Measurements from ENCODE around the gene MEGF9. TPM values are rescaled to one million over a fixed set of nuclear protein-coding genes. Genes with fewer than 3 reads are reported as not detected.

MEGF9 gene
- total and polyA plus RNA-seq, 2 of the 13 experiments (the other 11 are each of a cell fraction or from before 2014, with no cell fraction given), result 3.1 to 3.3 TPM

GRCh38 chr9:120756531-120756930 lies 42.3 kb upstream of the MEGF9 start:
- no TSS peak for BruUV-seq (replicated peaks)
- ATAC-seq (no peak), DNase-seq (ENCODE audit: low spot score) (no peak), FAIRE-seq (no peak)
- ChIA-PET CTCF (ENCODE audit: low intra/inter-chr PET ratio, low total read pairs) (interaction anchor here (2.3 to 2.5 kb wide), 2 partner anchors 14 to 180 kb away, joined by 4 to 40 read pairs; no protein-coding TSS in a partner anchor), POLR2A (interaction anchor here (1.7 kb wide), 1 partner anchor 37 kb away, joined by 9 read pairs; the partner anchor contains the start of gene FBXW2)
- intact Hi-C loops (cut with micrococcal nuclease; ENCODE audit: unreplicated experiment), result loop anchor here (1.0 to 10.0 kb wide), 3 partner anchors 121 to 308 kb away; partner anchors contain the start of gene PHF19
- WGBS (ENCODE audit: low lambda C conversion rate), result 81% methylated on average over 1 of the region's 1 CpG
- in situ Hi-C loops (cut with HindIII; ENCODE audit: extremely low pct_ligation_motif_present, low pct_unique_long_range_greater_than_20kb), result loop anchor here (5.0 kb wide), 1 partner anchor 181 kb away; no protein-coding TSS in a partner anchor
- 0 out of 2 replicates have a peak, but pooled peaks cover 2% of the 10 kb centered on the region for H4K20me1 ChIP-seq (ENCODE audit: insufficient read depth, low read length)
- no peak overlapping the region for H3K4me3 ChIP-seq (replicated peaks in 1 of 3; ENCODE audit: insufficient read depth in 1 of 3, low read depth in 2 of 3, low read length in 3 of 3)
- H3K27me3 ChIP-seq (ENCODE audit: control insufficient read depth in 1 of 2, insufficient read depth in 2 of 2, low read length in 2 of 2), result no peaks in the 10 kb centered on the region
- H3K36me3 ChIP-seq (replicated peaks in 1 of 2; ENCODE audit: control insufficient read depth in 1 of 2, insufficient read depth in 2 of 2, low read length in 2 of 2), result peaks cover 4 to 6% of the 10 kb centered on the region in 2 experiments; a peak in 3 of 5 replicates
- H3K27ac ChIP-seq (ENCODE audit: extremely low read length, insufficient read depth, low read length), result no peak overlapping the region
- no peak overlapping the region for H2AFZ ChIP-seq (ENCODE audit: low read length)
- no peak overlapping the region for H3K4me2 ChIP-seq (ENCODE audit: low read depth, low read length)
- H3K9me3 ChIP-seq (ENCODE audit: low read length), result no peaks in the 10 kb centered on the region
- no peak overlapping the region for H3K9ac ChIP-seq (ENCODE audit: insufficient read depth, low read depth, low read length)
- H3K79me2 ChIP-seq (ENCODE audit: insufficient read depth, low read length), result no peaks in the 10 kb centered on the region
- no peaks in the 10 kb centered on the region for H3K4me1 ChIP-seq (ENCODE audit: insufficient read depth, low read length)
- no peak for TF ChIP-seq SRY (CRISPR knock-in tag; IDR thresholded peaks at IDR 0.05)
- TF ChIP-seq HMGXB4 (CRISPR knock-in tag; IDR thresholded peaks at IDR 0.05; ENCODE audit: borderline replicate concordance in 1 of 2, low read depth in 1 of 2), result no peak
- TF ChIP-seq CSRNP2 (CRISPR knock-in tag; conservative IDR thresholded peaks at IDR 0.05; ENCODE audit: low read depth), result no peak
- no peak for TF ChIP-seq ZNF10 (CRISPR knock-in tag; IDR thresholded peaks at IDR 0.05; ENCODE audit: borderline replicate concordance, low read depth)
- TF ChIP-seq SOX6 (IDR thresholded peaks at IDR 0.05), result no peak
- TF ChIP-seq SOX6 (CRISPR knock-in tag; IDR thresholded peaks at IDR 0.05), result no peak
- TF ChIP-seq HHEX (CRISPR knock-in tag; IDR thresholded peaks at IDR 0.05), result no peak
- TF ChIP-seq SRF (IDR thresholded peaks at IDR 0.05; ENCODE audit: low read depth, low read length), result no peak
- no peak for TF ChIP-seq SPEN (CRISPR knock-in tag; IDR thresholded peaks at IDR 0.05; ENCODE audit: low read depth)
- TF ChIP-seq TFE3 (CRISPR knock-in tag; IDR thresholded peaks at IDR 0.05), result no peak
- no peak for TF ChIP-seq ZNF460 (CRISPR knock-in tag; IDR thresholded peaks at IDR 0.05; ENCODE audit: borderline replicate concordance)
- no peak for TF ChIP-seq SATB2 (CRISPR knock-in tag; IDR thresholded peaks at IDR 0.05)
- no peak for TF ChIP-seq SMAD9 (CRISPR knock-in tag; IDR thresholded peaks at IDR 0.05)
- no peak for TF ChIP-seq TIGD3 (CRISPR knock-in tag; IDR thresholded peaks at IDR 0.05; ENCODE audit: borderline replicate concordance)
- TF ChIP-seq DR1 (CRISPR knock-in tag; IDR thresholded peaks at IDR 0.05), result no peak
- no peak for TF ChIP-seq ZMAT5 (CRISPR knock-in tag; IDR thresholded peaks at IDR 0.05; ENCODE audit: borderline replicate concordance, low read depth)
- no peak for TF ChIP-seq FOXK2 (IDR thresholded peaks at IDR 0.05)
- TF ChIP-seq MIXL1 (CRISPR knock-in tag; IDR thresholded peaks at IDR 0.05), result no peak
- TF ChIP-seq THAP8 (CRISPR knock-in tag; IDR thresholded peaks at IDR 0.05; ENCODE audit: borderline replicate concordance), result no peak
